Dermis blood vessel endothelial cell (primary cell): ENCODE measurements around the gene LIPN. TPM values are rescaled to one million over a fixed set of nuclear protein-coding genes. Genes with fewer than 3 reads are reported as not detected.
A peak's percentile ranks its signal among the peaks of the same experiment; 100 is the strongest.

ENCODE experiments used
- DNase-seq: peaks from one replicate; pipeline ENCODE4 v3.0.0; 2010
- total RNA-seq: library from RNA; depleted of rRNA; stranded (reverse); fragments of >200 nt; gene quantifications from 2 replicates; pipeline ENCODE4 v1.2.3, GENCODE V29; 2014

The LIPN gene
- total RNA-seq, 1 donor from 2014 or later = not detected

DNA sequence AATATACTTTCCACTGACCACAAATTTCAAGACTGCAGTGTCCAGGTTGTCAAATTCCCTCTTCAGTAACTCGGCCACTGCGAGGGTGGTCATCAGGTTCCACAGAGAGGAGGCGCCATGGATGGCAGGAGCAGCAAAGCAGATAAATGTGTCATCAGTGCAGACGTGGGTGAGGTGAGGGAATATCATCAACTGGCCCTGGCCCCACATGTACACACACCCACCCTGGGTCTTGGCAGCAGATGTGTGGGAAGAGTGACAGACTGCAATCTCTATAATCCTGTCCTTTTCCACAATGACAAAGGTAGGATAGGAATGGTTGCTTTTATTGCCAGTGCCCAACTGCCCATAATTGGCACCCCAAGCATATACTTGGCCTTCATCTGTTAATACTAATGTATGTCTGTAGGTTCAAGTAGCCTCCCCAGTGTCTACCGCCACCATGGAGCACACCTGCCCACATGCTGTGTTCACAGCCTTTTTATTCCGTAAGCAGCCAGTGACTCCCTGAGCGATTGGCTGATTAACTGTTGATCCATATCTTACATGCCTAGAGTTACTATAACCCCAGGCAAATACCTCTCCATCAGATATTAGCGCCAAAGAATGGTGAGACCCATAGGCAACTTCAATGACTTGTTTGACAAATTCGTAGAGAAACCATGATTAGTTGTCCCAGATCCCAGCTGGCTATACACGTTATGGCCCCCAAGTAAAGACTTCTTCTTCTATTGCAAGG is 26.4 kb downstream of the LIPN start:
- no peak for DNase-seq

DNA sequence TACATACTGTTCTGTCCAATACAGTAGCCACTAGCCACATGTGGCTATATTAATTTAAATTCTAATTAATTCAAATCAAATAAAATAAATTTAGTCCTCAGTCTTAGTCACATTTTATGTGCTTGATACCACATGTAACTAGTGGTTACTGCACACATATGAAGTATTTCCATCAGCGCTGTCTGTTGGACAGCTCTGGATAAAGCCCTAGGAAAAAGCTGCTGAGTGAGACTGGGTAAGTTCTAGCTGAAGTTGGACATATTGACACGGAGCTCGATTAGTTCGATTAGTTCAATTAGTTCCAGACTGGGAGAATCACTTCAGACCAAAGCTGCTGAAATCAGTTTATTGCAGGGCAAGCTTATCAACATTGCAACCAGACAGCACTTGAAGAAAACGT is 27.6 kb downstream of the LIPN start:
- DNase-seq = no peak

DNA sequence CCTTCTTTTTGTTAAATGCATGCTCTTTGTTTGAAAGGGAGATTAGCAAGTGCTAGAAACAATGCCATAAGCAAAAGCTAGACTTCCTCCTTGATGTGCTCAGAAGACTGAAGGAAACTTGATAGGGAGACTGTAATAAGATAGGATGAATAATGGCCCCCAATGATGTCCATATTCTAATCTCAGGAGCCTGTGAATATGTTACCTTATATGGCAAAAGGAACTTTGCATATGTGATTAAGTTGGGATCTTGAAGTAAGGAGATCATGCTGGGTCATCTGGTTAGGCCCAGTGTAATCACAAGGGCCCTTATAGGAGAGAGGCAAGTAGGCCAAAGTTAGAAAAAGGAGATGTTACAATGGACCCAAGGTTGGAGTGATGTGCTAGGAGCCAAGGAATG is 29.1 kb downstream of the LIPN start:
- DNase-seq = no peak

DNA sequence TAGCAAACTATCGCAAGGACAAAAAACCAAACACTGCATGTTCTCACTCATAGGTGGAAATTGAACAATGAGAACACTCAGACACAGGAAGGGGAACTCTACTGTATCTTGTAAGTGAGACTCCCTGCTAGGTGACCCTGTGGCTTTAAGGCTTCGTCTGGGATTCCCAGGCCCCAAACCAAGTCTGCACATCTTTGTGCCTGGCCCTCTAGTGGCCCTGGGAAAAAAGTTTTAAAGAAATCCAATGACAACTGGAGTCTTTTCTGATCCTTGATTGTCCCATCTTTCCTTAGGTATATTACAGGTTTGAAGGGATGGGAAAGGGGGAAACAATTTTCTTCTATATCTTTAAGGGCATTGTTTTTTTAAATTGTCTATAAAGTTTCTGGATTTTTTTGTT is 32.1 kb downstream of the LIPN start:
- DNase-seq = peak; percentile 46

DNA sequence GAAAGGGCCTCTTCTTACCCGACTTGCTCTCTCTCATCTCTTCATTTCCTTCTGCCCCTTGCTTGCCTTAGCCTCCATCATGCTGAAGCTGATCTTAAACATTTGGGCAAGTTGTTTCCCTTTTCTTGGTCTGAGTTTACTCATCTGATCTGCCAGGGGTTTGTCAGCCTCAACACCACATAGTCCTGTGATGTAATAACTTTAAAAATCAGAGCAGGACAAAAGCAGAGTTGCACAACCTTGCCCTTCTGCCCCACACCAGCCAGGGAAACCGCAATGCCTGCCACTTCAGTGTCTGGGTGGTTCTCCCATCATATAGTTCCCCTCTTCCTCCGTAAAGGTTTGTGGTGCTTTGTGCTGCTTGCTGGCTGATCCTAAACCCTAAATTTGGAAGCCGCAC is 32.8 kb downstream of the LIPN start:
- DNase-seq = no peak

DNA sequence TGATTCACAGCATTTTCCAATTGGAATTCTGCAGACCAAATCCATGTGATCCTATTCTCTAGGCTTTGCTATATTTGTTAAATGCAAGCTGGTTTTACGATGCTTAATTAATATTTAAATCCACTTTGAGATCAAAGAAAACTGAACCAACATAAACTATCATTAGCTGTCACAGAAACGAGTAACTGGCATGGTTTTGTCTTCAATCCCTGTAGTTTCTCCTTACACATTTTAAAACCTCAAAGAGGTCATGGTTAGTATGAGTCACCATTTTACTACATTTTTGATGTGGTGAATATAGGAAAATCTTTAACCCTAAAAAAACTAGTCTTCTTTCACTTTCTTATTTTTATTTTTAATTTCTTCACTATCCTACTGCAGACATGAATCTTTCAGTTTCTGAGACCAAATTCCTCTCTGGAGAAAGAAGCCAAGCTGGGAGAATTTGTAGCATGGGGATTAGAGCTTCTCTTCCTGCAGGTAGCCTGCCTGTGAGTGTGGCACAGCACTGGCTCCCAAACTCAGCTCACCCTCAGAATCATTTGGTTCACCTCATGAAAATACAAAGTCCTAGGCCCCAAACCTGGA is 34.0 kb downstream of the LIPN start:
- DNase-seq = no peak

DNA sequence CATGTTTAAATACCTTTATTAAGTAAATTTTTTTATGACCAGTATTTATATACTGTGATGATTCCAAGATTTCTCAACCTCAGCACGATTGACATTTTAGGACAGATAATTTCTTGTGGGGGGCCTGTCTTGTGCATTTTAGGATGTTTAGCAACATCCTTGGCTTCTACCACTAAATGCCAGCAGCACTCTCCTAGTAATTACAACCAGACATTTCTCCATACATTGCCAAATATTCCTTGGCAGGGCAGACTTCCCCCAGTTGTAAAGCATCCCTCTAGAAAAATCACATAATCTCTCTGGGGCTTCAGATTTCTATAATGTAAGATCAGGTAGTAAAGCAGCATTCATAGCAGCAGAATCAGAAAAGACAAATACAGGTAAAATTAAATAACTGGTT is 34.9 kb downstream of the LIPN start:
- DNase-seq = no peak

DNA sequence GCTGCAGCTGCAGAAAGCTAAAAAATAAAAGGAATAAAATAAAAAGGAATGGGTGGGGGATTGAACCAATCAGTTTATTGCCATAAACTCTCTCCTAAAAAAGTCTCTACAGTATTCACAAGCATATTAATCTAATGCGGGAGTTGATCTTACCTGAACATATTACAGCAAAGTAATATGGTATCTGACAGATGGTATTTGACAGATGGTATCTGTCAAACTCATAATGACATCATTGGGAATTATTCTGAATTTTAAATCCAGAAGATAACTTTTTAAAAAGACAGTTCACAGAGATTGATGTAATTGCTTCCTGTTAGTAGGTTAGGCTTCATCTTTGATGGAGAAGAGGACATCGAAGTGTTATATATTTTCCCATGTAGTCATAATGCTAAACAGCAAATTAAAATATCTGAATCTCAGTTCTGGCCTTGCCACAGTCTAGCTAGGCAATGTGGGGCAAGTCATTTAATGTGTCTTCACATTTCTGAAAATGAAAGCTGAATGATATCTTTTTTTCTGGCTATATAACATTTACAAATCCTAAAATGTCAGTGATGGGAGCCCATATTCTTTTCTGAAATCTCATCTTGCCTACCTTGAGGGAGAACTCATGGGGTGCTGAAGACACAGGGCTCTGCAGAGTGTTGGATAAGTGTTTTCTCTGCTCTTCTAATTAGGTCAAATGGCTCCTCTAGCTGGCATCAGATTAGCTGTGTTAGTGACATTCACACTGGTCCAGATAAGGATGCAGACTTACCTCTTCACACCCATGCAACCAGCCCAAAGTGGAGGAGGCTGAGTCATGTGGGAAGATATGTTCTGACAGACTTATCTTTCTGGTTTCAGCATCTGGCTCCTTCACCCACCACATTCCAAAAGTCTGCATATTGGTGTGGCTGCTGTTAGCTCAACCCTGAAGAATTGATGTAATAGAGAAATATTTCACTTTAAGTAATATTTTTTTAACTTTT is 40.6 kb downstream of the LIPN start:
- no peak for DNase-seq

DNA sequence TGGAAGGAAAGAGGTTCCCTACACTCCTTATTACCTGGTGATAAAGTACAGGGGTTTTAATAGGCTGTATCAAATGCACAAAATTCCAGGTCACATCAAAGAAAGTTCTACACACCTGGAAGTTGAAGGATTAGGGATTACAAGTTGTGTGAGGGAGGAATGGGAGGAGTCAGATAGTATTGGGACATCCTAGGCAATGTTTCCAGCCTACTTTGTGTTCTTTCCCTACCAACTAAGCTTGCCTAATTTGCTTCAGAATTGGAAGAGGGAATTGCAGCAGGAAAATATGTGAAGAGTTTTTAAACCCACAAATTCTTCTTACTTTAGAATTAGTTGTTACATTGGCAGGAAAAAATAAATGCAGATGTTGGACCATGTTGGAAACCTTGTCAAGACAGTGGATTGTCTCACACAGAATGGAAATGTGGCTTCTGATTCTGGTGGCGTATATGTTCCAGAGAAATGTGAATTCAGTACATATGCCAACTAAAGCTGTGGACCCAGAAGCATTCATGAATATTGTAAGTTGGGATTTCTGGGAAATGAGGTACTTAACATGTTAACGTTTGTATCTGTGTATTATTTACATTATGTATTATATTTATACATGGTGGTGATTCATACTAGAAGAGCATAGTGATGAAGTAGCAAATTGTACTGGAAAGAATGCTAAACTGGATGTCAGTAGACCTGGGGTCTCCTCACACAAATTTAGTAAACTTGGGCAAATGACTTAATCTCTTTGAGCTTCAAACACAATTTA is 42.9 kb downstream of the LIPN start, which contains the start of gene LIPM:
TSS of gene LIPM (plus strand) at position 208 of the 763 bp plus-strand sequence. CDS start at position 375, 167 bp downstream.
- no peak for DNase-seq

DNA sequence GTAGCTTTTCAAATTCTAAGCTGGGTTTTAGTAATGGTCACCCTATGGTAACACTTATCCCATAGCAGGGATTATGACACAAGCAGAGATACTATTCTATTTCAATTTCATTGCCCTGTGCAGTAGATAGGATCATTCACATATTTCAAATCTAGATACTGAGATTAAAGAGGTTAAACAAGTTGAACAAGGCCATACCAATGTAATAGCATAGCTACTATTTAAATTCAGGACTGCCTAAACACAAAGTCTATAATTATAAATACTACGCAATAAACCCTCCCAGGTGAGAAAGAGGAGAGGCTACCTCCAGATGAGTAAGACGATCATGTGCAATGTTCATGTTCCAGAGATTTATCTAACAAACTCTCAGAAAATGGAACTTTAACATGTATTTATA is 43.8 kb downstream of the LIPN start:
- DNase-seq = no peak

DNA sequence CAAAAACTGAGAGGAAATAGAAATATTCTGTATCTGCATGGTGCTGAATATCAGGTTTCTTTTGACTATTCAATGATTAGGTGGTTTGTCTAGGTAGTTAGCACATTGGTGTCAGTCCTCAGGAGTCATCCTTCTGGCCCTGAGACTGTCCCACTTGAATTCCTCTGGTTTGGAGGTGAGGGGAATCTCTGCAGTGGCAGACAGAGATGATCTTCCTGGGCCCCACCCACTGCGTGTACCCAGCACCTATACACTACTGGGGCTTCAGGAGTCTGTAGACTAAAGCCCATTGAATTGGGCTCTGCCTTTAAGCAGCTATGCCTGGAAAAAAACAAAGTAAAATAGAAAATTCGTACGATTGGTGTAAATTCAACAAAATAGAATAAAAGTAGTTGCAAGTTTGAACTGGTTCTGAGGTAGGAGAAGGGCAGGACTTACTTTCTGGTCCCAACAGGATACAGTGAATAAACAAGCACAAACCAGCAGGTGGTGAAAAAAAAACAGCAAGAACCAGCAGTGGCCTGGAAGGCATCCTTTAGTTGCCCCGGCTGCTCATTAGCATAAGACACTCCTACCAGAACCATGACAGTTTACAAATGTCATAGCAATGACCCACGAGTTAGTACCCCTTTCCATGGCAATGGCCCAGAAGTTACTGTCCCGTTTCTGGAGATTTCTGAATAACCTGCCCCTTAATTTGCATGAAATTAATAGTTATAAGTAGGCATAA is 44.4 kb downstream of the LIPN start:
- DNase-seq = no peak

DNA sequence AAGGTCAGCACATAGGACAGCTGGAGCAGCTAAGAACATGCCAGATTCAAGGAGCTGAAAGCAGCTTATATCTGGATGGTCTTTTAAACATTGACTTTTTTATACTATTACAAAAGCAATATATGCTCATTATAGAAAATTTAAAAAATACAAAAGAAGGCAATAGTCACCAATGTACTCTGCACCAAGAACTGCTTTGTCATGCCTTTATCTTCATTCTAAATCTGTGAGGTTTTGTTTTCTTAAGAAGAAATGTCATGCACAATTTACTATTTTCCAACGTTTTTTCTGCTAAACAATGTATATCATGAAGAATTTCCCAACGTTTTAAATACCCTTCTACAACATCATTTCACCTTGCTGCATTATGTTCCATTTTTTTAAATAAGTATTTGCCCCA is 45.5 kb downstream of the LIPN start:
- no peak for DNase-seq

DNA sequence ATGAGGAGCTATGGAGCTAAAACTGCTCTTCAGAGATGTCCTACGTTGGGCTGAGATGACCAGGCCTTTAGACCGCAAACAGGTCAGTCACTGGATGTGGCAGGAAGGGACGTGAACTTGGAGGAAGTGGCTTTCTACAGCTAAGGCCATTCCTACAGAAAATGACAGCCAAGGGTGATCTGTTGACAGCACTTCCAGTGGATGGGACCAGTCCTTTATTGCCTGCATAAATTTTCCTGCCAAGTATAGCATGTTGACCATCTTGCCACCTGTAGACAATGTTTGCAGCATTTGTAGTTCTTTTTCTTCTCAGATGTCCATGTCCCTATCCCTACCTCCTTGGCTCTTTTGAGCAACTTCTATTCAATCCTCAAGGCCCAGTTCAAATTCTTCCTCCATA is 46.1 kb downstream of the LIPN start:
- DNase-seq = no peak

DNA sequence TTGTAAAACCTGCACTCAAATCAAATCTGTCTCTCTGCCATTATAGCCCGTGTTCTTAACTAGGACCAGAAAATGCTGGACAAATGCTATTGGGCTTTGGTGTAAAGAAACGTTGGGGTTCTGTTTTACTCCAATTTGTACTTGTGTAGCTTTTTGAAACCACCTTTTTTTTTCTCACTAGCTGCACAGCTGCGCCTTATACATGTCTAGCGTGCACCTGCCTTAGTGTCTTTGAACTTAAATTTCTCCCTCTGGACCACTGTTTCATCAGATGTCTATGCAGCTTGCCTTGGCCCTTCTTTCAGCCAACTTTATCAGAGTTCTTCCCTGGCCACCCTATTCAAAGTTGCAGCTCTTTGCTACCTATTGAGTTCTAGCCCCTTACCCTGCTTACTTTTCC is 49.8 kb downstream of the LIPN start:
- no peak for DNase-seq

DNA sequence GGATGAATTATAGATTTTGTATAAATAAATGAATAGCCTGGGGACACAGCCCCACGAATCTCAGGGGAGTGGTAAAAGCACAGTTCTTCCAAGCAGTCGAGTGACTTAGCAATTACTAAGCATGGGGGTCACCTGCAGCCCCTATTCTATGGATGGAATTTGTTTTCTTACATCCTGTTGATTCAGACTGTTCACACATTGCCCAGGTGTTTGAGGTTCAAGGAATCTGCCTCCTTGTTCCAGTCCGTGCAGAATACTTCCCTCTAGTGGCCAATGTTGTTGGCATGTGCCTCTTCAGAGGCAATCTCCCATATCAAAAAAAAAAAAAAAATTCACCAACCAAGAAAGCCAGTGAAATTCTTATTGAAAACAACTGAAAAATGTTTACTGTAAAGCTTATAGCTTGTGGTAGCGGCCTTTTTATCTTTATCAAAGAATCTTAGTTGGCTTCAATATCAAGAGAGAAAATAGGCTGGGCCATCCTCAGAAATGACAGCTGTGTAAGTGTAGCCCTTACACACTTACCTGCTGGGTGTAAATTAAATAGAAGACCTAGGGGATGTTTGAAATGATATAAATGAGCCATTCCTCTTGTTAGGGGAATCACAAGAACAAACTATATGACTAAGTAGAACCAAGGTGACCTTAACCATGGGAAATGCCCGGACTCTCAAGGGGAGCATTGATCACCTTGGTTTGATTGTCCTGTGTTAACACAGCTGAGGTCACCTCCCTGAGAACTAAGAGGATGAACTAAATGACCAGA is 50.6 kb downstream of the LIPN start:
- DNase-seq = peak; percentile 74

DNA sequence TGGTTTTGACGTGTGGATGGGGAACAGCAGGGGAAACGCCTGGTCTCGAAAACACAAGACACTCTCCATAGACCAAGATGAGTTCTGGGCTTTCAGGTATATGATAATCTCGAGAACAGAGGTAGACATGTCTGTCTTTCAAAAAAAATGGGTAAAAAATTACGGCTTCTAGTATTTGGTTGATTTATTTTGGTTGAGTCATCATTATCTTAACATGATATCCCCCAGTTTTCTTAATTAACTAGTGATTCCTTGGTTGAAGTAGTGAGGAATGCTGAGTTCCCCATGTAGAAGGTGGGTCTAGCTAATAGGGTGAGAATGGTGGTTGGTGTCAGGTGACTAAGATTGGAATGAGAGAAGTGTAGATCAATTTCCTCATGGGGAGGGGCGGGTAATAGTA is 53.4 kb downstream of the LIPN start:
- no peak for DNase-seq

DNA sequence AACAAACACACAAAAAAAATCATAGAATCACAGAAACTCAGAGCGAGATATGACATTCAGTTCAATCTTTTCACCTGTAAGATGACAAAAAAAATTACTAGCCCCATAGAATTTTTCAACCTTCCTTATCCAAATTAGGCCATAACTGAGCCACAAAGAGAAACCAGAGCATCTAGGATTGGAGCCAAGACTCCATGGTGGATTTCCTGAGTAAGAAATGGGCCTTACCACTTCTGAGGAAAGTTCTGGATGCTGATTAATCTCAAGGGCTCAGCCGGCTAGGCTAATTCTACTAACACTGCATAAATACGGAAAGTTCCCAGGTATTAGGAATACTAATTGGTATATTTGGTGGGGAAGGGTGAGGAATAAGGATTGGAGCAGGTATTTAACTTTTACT is 59.5 kb downstream of the LIPN start:
- DNase-seq = no peak

DNA sequence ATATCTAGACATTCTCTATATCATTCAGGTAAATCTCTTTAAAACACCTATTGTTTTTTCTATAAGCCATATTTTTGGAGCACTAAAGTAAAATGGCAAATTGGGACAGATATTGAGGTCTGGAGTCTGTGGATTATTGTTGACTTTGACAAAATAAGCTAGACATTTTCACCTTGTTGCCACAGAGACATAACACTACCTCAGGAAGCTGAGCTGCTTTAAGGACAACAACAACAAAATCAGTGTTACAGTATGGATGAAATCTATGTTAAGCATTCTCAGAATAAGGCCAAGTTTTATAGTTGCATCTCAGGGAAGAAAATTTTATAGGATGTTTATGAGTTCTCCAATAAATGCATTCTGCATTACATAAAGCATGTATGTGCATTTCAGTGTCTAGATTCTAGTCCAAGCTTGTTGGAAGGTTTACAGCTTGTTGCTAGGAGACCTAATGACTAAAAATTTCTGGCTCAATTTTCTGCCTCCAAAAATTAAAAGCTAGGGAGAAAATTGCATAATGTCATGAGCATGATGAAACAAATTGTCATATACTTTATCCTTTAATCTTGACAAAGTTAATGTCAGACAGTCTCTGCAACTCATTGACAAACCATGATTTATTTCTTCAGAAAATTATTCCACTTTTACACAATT is 61.1 kb downstream of the LIPN start:
- DNase-seq = no peak

DNA sequence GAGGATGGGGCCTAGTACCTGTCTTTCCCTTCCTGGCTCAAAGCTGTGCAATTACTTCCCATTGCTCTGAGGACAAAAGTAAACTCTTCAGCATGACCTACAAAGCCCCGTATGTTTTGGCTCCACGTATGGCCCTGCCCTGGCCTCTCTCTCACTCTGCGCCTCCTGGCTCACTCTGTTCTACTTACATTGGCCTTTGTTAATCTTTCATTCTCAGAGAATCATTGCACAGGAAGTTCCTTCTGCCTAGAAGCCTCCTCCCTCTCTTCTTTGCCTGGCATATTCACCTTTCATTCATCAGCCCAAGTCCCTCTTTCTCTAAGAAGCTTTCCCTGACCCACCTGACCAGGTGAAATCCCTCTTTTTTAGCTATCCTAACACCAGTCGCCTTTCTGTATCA is 66.6 kb downstream of the LIPN start:
- DNase-seq = no peak

DNA sequence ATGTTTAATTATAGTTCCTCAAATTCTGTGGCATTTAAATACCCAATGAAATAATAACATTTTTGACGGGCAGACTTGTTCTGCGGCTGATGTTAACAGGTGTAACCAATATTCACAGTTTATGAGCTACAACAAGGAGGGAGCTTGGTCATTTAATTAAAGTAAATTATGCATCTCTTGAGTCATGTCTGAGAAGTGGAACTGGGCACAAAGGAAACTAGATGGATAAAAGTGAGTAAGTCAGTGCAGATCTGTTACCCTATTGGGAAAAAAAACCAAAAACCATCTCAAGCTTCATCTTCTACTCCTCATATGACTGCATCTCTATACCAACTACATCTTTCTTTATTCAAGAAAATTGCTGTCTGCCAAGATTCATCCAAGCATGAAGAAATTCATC is 67.9 kb downstream of the LIPN start:
- no peak for DNase-seq

DNA sequence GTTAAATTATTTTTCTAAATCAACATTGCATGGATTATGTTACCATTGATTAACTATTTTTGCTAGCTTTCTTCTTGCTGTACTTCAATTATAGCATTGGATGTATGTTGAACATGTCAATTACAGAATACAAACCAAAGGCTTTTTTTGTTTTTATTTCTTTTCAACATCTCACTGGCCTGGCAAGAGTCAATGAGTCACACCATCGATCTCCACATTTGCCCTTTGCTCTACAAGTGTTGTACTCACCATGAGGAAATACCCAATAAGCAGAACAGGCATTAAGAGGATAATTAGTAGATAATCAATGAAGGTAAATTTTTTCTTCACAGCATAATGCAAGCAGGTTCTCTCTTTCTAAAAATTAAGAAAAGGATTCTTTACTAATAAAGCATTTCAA is 68.5 kb downstream of the LIPN start:
- no peak for DNase-seq
